ENCODE results near the gene ANGPTL8.

DNA sequence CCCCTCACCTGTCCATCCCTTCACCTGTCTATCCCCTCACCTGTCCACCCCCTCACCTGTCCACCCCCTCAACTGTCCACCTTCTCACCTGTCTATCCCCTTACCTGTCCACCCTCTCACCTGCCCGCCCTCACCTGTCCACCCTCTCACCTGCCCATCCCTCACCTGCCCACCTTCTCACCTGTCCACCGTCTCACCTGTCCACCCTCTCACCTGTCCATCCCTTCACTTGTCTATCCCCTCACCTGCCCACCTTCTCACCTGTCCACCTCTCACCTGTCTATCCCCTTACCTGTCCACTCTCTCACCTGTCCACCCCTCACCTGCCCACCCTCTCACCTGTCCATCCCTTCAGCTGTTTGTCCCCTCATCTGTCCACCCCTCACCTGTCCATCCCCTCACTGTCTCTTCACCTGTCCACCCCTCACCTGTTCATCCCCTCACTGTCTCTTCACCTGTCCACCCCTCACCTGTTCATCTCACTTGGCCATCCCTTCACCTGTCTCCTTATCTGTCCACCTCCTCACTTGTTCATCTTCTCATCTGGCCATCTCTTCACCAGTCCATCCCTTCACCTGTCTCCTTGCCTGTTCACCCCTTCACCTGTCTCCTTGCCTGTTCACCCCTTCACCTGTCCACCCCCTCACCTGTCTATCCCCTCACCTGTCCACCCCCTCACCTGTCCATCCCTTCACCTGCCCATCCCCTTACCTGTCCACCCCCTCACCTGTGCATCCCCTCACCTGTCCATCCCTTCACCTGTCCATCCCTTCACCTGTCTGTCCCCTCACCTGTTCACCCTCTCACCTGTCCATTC is 29.4 kb upstream of the ANGPTL8 start:
- TF ChIP-seq, protein P1, sequence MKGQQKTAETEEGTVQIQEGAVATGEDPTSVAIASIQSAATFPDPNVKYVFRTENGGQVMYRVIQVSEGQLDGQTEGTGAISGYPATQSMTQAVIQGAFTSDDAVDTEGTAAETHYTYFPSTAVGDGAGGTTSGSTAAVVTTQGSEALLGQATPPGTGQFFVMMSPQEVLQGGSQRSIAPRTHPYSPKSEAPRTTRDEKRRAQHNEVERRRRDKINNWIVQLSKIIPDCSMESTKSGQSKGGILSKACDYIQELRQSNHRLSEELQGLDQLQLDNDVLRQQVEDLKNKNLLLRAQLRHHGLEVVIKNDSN (IDR thresholded peaks at IDR 0.05) = no peak
- no peak for TF ChIP-seq EP300 (IDR thresholded peaks at IDR 0.05; ENCODE audit: borderline replicate concordance)
- no peak for TF ChIP-seq CREB1 (IDR thresholded peaks at IDR 0.05; ENCODE audit: low read depth)
- no peak for TF ChIP-seq YY1 (IDR thresholded peaks at IDR 0.05; ENCODE audit: low read depth)
- TF ChIP-seq CEBPB (IDR thresholded peaks at IDR 0.05) = no peak
- no peak for TF ChIP-seq TEAD4 (IDR thresholded peaks at IDR 0.05)
- TF ChIP-seq TAF1 (IDR thresholded peaks at IDR 0.05; ENCODE audit: low read depth) = no peak
- no peak for TF ChIP-seq TCF12 (IDR thresholded peaks at IDR 0.05; ENCODE audit: low read depth)
- TF ChIP-seq RAD21 (IDR thresholded peaks at IDR 0.05; ENCODE audit: low read depth) = no peak
